HepG2 (cell line): ENCODE measurements around the gene USP34. TPM values are rescaled to one million over a fixed set of nuclear protein-coding genes. Genes with fewer than 3 reads are reported as not detected.
A peak's percentile ranks its signal among the peaks of the same experiment; 100 is the strongest.

Source experiments
- BRCA1 ChIP-seq: sonication (generic); formaldehyde crosslinking; IDR thresholded peaks from 2 replicates; pipeline ENCODE4 v1.4.0; 2020; ENCODE audit warnings: missing genetic modification reagents
- CERS6 ChIP-seq: sonication (generic); formaldehyde crosslinking; IDR thresholded peaks from 2 replicates; pipeline ENCODE4 v1.5.0; 2020; ENCODE audit warnings: missing genetic modification reagents
- FLYWCH1 ChIP-seq: sonication (generic); formaldehyde crosslinking; IDR thresholded peaks from 2 replicates; pipeline ENCODE4 v1.8.1; 2023; ENCODE audit warnings: mild to moderate bottlenecking, missing genetic modification reagents
- HNRNPK ChIP-seq: fragments of 200-400 bp; formaldehyde crosslinking; IDR thresholded peaks from 2 replicates; pipeline ENCODE4 v1.6.1; 2018; ENCODE audit warnings: low read length, low read depth, moderate library complexity, mild to moderate bottlenecking; ENCODE audit not compliant: poor library complexity, severe bottlenecking
- HOXA5 ChIP-seq: sonication (generic); formaldehyde crosslinking; IDR thresholded peaks from 2 replicates; pipeline ENCODE4 v1.4.0; 2020; ENCODE audit warnings: missing genetic modification reagents
- KAT7 ChIP-seq: IDR thresholded peaks from 2 replicates; pipeline ENCODE4 v1.6.1; 2018; ENCODE audit warnings: borderline replicate concordance, missing compliant biosample characterization
- MAFK ChIP-seq, 2 experiments: IDR thresholded peaks in 1 of 2; conservative IDR thresholded peaks in 1 of 2; 2 replicates each; pipeline ENCODE4 v1.6.1; 2011; ENCODE audit warnings: improper control_type of control experiment in 2 of 2, low read length in 2 of 2
- MLXIP ChIP-seq: sonication (generic); formaldehyde crosslinking; IDR thresholded peaks from 2 replicates; pipeline ENCODE4 v1.9.0; 2021; ENCODE audit warnings: missing genetic modification reagents, borderline replicate concordance
- NCOA5 ChIP-seq: sonication (generic); formaldehyde crosslinking; IDR thresholded peaks from 2 replicates; pipeline ENCODE4 v1.4.0; 2020; ENCODE audit warnings: missing genetic modification reagents
- PHF5A ChIP-seq: IDR thresholded peaks from one replicate; pipeline ENCODE4 v1.6.1; 2018; ENCODE audit warnings: low read depth, missing genetic modification reagents; ENCODE audit not compliant: unreplicated experiment
- RFXANK ChIP-seq: IDR thresholded peaks from 2 replicates; pipeline ENCODE4 v1.6.1; 2016
- RXRB ChIP-seq: IDR thresholded peaks from 2 replicates; pipeline ENCODE4 v1.6.1; 2016; ENCODE audit warnings: borderline replicate concordance, missing genetic modification reagents, missing compliant biosample characterization
- SMAD9 ChIP-seq: sonication (generic); formaldehyde crosslinking; IDR thresholded peaks from 2 replicates; pipeline ENCODE4 v1.5.1; 2020; ENCODE audit warnings: mild to moderate bottlenecking, missing genetic modification reagents
- SMYD3 ChIP-seq: sonication (generic); formaldehyde crosslinking; IDR thresholded peaks from 2 replicates; pipeline ENCODE4 v1.8.1; 2023; ENCODE audit warnings: mild to moderate bottlenecking, missing genetic modification reagents
- TAF1 ChIP-seq: sonication (generic); formaldehyde crosslinking; IDR thresholded peaks from 2 replicates; pipeline ENCODE4 v1.4.0; 2020; ENCODE audit warnings: missing genetic modification reagents
- TCF7 ChIP-seq: sonication (generic); IDR thresholded peaks from 2 replicates; pipeline ENCODE4 v1.6.1; 2016; ENCODE audit warnings: antibody characterized with exemption, low read depth
- ZBTB7B ChIP-seq: sonication (generic); formaldehyde crosslinking; IDR thresholded peaks from 2 replicates; pipeline ENCODE4 v1.4.0; 2020; ENCODE audit warnings: missing genetic modification reagents
- ZC3H13 ChIP-seq: sonication (generic); formaldehyde crosslinking; IDR thresholded peaks from 2 replicates; pipeline ENCODE4 v1.8.1; 2023; ENCODE audit warnings: mild to moderate bottlenecking, missing genetic modification reagents, moderate library complexity
- ZFP37 ChIP-seq: sonication (generic); formaldehyde crosslinking; IDR thresholded peaks from 2 replicates; pipeline ENCODE4 v1.4.0; 2020; ENCODE audit warnings: missing genetic modification reagents, borderline replicate concordance
- ZNF335 ChIP-seq: sonication (generic); formaldehyde crosslinking; IDR thresholded peaks from 2 replicates; pipeline ENCODE4 v1.4.0; 2020; ENCODE audit warnings: missing genetic modification reagents
- ZNF432 ChIP-seq: sonication (generic); formaldehyde crosslinking; IDR thresholded peaks from 2 replicates; pipeline ENCODE4 v1.5.0; 2020; ENCODE audit warnings: missing genetic modification reagents, mild to moderate bottlenecking, borderline replicate concordance
- ZNF567 ChIP-seq: sonication (generic); formaldehyde crosslinking; IDR thresholded peaks from 2 replicates; pipeline ENCODE4 v1.8.1; 2023; ENCODE audit warnings: mild to moderate bottlenecking, missing genetic modification reagents, borderline replicate concordance
- ZNF740 ChIP-seq: sonication (generic); formaldehyde crosslinking; IDR thresholded peaks from 2 replicates; pipeline ENCODE4 v1.4.0; 2020; ENCODE audit warnings: missing genetic modification reagents
- ZNF772 ChIP-seq: sonication (generic); formaldehyde crosslinking; IDR thresholded peaks from 2 replicates; pipeline ENCODE4 v1.5.0; 2020; ENCODE audit warnings: mild to moderate bottlenecking, missing genetic modification reagents
- ZSCAN21 ChIP-seq: sonication (generic); formaldehyde crosslinking; IDR thresholded peaks from 2 replicates; pipeline ENCODE4 v1.8.0; 2022; ENCODE audit warnings: mild to moderate bottlenecking, missing genetic modification reagents, moderate library complexity, borderline replicate concordance
- polyA plus RNA-seq, 8 experiments: library from polyadenylated mRNA; depleted of rRNA in 3 of 8; stranded (reverse) in 7 of 8; unstranded in 1 of 8; fragments of >200 nt; fragmentation: Illumina TruSeq in 4 of 8; extraction: Trizol in 4 of 8; gene quantifications; 2 replicates each; pipeline versions ENCODE4 v1.2.1 to v1.2.3, GENCODE V29; 2011 to 2016; ENCODE audit warnings: low read depth in 4 of 8, missing spikeins in 1 of 8, mixed read lengths in 1 of 8; ENCODE audit not compliant: insufficient read depth in 1 of 8
- total RNA-seq, 5 experiments: library from RNA; depleted of rRNA; stranded (reverse); fragments of >200 nt; fragmentation: Illumina TruSeq; extraction: Trizol; gene quantifications; 2 replicates each; pipeline ENCODE4 v1.2.3, GENCODE V29; 2016; ENCODE audit warnings: low read depth in 1 of 5

Gene USP34
- total and polyA plus RNA-seq, 2 of the 13 experiments (the other 11 are each of a cell fraction or from before 2014, with no cell fraction given): 99.2 to 100 TPM

- 0 out of 2 replicates have a peak, but pooled peaks have one; percentile 11 for TF ChIP-seq ZNF335
- no peak for TF ChIP-seq FLYWCH1 (CRISPR knock-in tag)
- TF ChIP-seq NCOA5 (CRISPR knock-in tag): no peak
- TF ChIP-seq KAT7: peak; percentile 93
- TF ChIP-seq RXRB: peak; percentile 69
- TF ChIP-seq MAFK (conservative IDR thresholded peaks at IDR 0.05 in 1 of 2, IDR thresholded peaks at IDR 0.05 in 1 of 2; ENCODE audit: low read length in 2 of 2): no peak
- no peak for TF ChIP-seq ZNF567 (CRISPR knock-in tag)
- TF ChIP-seq ZFP37 (CRISPR knock-in tag): 0 out of 2 replicates have a peak, but pooled peaks have one; percentile 17
- no peak for TF ChIP-seq SMAD9 (CRISPR knock-in tag)
- TF ChIP-seq HOXA5 (CRISPR knock-in tag): peak; percentile 86
- TF ChIP-seq ZSCAN21 (CRISPR knock-in tag): peak; percentile 28
- peak; percentile 62; the same call in 1 of the 2 replicates for TF ChIP-seq RFXANK (CRISPR knock-in tag)
- TF ChIP-seq HNRNPK: peak; percentile 100
- no peak for TF ChIP-seq CERS6 (CRISPR knock-in tag)
- no peak for TF ChIP-seq ZNF432
- no peak; the same call in 1 of the 2 replicates for TF ChIP-seq ZNF740 (CRISPR knock-in tag)
- no peak for TF ChIP-seq TCF7
- peak; percentile 88 for TF ChIP-seq TAF1 (CRISPR knock-in tag)
- no peak for TF ChIP-seq SMYD3 (CRISPR knock-in tag)
- peak; percentile 83 for TF ChIP-seq ZC3H13 (CRISPR knock-in tag)
- TF ChIP-seq BRCA1 (CRISPR knock-in tag): no peak
- TF ChIP-seq PHF5A (CRISPR knock-in tag): peak; percentile 26
- peak; percentile 62 for TF ChIP-seq ZBTB7B (CRISPR knock-in tag)
- TF ChIP-seq ZNF772: no peak; the same call in 1 of the 2 replicates
- no peak for TF ChIP-seq MLXIP (CRISPR knock-in tag)
Measured at GRCh38 chr2:61470965-61471904, at the start of gene USP34 (continued).
